ENCODE results near the gene TBRG4. TPM values are rescaled to one million over a fixed set of nuclear protein-coding genes. Genes with fewer than 3 reads are reported as not detected.

TBRG4 gene
- total and polyA plus RNA-seq, 2 donors from 2014 or later = 45.7 to 67.8 TPM

DNA sequence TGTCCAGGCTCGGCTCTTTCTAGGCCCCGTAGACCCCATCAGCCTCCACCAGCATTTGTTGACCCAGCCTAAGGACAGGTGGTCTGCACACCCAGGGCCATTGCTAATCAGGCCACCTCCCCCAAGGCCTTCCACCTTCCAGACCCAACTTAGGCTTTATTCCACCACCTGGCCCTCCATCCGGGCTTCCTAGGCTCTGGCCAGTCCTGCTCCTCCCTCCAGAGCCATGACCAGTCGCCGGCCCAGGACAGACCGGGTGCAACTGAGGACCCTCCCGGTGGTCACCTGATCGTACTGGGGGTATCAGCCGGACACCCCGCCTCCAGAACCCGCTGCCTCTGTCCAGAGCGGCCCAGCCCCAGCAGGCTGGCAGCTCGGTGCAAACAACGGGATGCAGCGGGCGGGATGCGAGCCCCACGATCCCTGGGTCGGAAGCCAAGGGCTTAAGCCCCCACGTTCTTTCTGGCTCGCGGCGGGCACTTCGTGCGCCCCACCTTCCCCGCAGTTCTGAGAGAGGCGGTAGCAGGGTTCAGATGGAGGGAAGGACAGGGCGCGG is 23.3 kb downstream of the TBRG4 start:
- TF ChIP-seq, protein P1, sequence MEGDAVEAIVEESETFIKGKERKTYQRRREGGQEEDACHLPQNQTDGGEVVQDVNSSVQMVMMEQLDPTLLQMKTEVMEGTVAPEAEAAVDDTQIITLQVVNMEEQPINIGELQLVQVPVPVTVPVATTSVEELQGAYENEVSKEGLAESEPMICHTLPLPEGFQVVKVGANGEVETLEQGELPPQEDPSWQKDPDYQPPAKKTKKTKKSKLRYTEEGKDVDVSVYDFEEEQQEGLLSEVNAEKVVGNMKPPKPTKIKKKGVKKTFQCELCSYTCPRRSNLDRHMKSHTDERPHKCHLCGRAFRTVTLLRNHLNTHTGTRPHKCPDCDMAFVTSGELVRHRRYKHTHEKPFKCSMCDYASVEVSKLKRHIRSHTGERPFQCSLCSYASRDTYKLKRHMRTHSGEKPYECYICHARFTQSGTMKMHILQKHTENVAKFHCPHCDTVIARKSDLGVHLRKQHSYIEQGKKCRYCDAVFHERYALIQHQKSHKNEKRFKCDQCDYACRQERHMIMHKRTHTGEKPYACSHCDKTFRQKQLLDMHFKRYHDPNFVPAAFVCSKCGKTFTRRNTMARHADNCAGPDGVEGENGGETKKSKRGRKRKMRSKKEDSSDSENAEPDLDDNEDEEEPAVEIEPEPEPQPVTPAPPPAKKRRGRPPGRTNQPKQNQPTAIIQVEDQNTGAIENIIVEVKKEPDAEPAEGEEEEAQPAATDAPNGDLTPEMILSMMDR (IDR thresholded peaks at IDR 0.05; ENCODE audit: borderline replicate concordance, extremely low read depth, insufficient read depth) = no peak
- no peaks in the 10 kb centered on the region for H3K36me3 ChIP-seq (ENCODE audit: control insufficient read depth in 2 of 3, insufficient read depth in 3 of 3, low read length in 3 of 3)
- H3K9ac ChIP-seq (ENCODE audit: low read length in 3 of 3) = peak overlapping the region in 1 of 3 donors; percentile 12
- no peaks in the 10 kb centered on the region for H3K27me3 ChIP-seq (ENCODE audit: control insufficient read depth, insufficient read depth, low read length)
- peak overlapping the region in 1 of 3 donors; percentile 55 for H3K4me3 ChIP-seq (ENCODE audit: low read length in 3 of 3)
- DNase-seq (peak in 2 of 5 donors; percentile 26 to 61), FAIRE-seq (no peak)
- peaks cover 0 to 2% (median 0%) of the 10 kb centered on the region in 3 donors for H3K4me1 ChIP-seq (ENCODE audit: control insufficient read depth in 2 of 3, insufficient read depth in 2 of 3, low read depth in 1 of 3, low read length in 3 of 3)
- H3K9me3 ChIP-seq (ENCODE audit: control insufficient read depth in 2 of 3, insufficient read depth in 1 of 3, low read length in 3 of 3) = no peaks in the 10 kb centered on the region
- intact Hi-C loops (cut with DNase I) = no loop called here
- no peak overlapping the region for H3K27ac ChIP-seq (ENCODE audit: low read depth in 2 of 2, low read length in 2 of 2)

DNA sequence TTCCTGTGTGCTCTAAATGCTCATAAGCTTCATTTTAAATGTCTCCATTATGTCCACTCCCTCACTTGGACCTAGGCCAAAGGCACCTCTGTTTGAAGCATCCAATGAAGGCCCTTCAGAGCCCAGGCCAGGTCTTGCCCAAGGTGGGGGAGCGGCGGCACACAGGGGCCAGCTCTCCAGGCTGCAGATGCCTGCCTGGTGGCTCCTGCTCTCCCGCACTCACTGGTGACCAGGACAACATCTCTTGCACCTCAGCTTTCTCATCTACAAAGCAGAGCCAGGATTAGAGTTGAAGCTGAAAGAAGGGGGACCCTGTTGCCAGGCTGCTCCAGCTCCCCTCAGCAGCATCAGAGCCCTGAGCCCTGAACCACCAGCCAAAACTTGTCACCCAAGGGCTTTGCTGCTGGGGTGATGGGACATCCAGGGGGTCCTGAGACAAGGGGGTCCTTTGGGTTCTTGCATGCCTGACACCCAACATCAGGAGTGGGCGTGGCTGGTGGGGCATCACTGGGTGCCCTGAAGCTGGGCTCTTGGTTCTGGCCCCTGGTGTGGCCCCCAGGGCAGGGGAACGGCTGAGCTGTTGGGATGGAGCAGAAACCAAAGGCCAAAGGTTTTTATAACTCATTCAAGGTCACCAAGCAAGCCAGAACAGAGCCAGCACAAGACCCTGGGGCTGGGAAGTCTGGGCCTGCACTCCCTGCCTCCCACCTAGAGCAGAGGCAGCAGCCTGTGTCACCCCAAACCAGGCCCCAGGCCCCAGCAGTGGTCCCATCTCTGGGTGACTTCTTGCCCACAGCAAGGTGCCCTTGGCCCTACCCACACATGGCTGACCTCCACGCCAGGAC is 24.0 kb downstream of the TBRG4 start:
- DNase-seq (peak in 1 of 5 donors; percentile 47), FAIRE-seq (no peak)
- no peak overlapping the region for H3K27ac ChIP-seq (ENCODE audit: low read depth in 2 of 2, low read length in 2 of 2)
- intact Hi-C loops (cut with DNase I) = no loop called here
- no peak overlapping the region for H3K4me3 ChIP-seq (ENCODE audit: low read length in 3 of 3)
- H3K9me3 ChIP-seq (ENCODE audit: control insufficient read depth in 2 of 3, insufficient read depth in 1 of 3, low read length in 3 of 3) = no peaks in the 10 kb centered on the region
- H3K9ac ChIP-seq (ENCODE audit: low read length in 3 of 3) = no peak overlapping the region
- no peaks in the 10 kb centered on the region for H3K36me3 ChIP-seq (ENCODE audit: control insufficient read depth in 2 of 3, insufficient read depth in 3 of 3, low read length in 3 of 3)
- peaks cover 0 to 2% (median 0%) of the 10 kb centered on the region in 3 donors for H3K4me1 ChIP-seq (ENCODE audit: control insufficient read depth in 2 of 3, insufficient read depth in 2 of 3, low read depth in 1 of 3, low read length in 3 of 3)
- TF ChIP-seq, protein P1 (IDR thresholded peaks at IDR 0.05; ENCODE audit: borderline replicate concordance, extremely low read depth, insufficient read depth) = no peak
- no peaks in the 10 kb centered on the region for H3K27me3 ChIP-seq (ENCODE audit: control insufficient read depth, insufficient read depth, low read length)

DNA sequence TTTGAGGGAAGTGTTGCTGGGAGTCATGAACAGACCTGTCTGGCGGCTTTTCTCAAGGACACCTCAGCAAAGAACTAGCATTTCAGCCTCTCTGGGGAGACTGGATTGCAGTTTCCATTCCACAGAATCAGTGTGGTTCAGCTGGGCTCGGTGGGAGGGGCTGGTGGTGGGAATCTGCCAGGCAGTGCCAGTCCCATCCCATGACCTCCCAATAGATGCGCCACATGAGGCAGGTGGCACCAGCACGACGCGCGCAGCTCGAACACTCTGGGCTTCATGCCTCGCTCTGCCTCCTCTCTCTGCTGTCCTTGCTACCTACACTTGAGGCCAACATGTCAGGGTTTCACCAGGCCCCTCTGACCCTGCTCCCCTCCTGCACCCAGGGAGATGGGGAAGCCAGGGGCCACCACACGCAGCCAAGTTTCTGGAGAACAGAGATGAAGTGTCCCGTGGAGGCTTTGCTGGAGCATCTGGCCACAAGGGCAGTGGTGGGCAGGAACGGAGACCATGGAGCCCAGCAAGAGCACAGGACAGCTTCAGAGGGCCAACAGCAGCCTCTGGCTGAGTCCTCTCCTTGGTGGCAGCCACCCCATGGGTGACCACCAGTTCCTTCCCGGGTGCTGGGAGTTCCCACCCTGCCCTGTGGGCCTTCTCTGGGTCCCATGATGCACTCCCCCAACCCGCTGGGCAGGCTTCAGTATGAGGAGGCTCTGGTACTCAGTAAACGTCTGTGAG is 25.0 kb downstream of the TBRG4 start:
- FAIRE-seq (no peak), DNase-seq (peak in 1 of 5 donors; percentile 40)
- no peaks in the 10 kb centered on the region for H3K9me3 ChIP-seq (ENCODE audit: control insufficient read depth in 2 of 3, insufficient read depth in 1 of 3, low read length in 3 of 3)
- no peak overlapping the region for H3K27ac ChIP-seq (ENCODE audit: low read depth in 2 of 2, low read length in 2 of 2)
- no peak overlapping the region for H3K4me3 ChIP-seq (ENCODE audit: low read length in 3 of 3)
- intact Hi-C loops (cut with DNase I) = no loop called here
- peaks cover 0 to 2% (median 0%) of the 10 kb centered on the region in 3 donors for H3K4me1 ChIP-seq (ENCODE audit: control insufficient read depth in 2 of 3, insufficient read depth in 2 of 3, low read depth in 1 of 3, low read length in 3 of 3)
- H3K27me3 ChIP-seq (ENCODE audit: control insufficient read depth, insufficient read depth, low read length) = no peaks in the 10 kb centered on the region
- H3K36me3 ChIP-seq (ENCODE audit: control insufficient read depth in 2 of 3, insufficient read depth in 3 of 3, low read length in 3 of 3) = no peaks in the 10 kb centered on the region
- TF ChIP-seq, protein P1 (IDR thresholded peaks at IDR 0.05; ENCODE audit: borderline replicate concordance, extremely low read depth, insufficient read depth) = no peak
- H3K9ac ChIP-seq (ENCODE audit: low read length in 3 of 3) = no peak overlapping the region
